Mucosa of stomach (tissue), 1 donor: ENCODE data around the gene ZNF804A.

ENCODE experiments used
- H3K27me3 ChIP-seq: one replicate; pipeline ENCODE4 v1.7.0; 2013; ENCODE audit warnings: mild to moderate bottlenecking, low read length; ENCODE audit not compliant: control insufficient read depth, insufficient read depth
- H3K36me3 ChIP-seq: one replicate; pipeline ENCODE4 v1.7.0; 2013; ENCODE audit warnings: low read length; ENCODE audit not compliant: control insufficient read depth, insufficient read depth
- H3K4me1 ChIP-seq: one replicate; pipeline ENCODE4 v1.7.0; 2013; ENCODE audit warnings: mild to moderate bottlenecking, low read length; ENCODE audit not compliant: control insufficient read depth, insufficient read depth
- H3K4me3 ChIP-seq: one replicate; pipeline ENCODE4 v1.7.0; 2013; ENCODE audit warnings: low read length
- H3K9ac ChIP-seq: one replicate; pipeline ENCODE4 v1.7.0; 2013; ENCODE audit warnings: mild to moderate bottlenecking, low read length, moderate library complexity
- H3K9me3 ChIP-seq: one replicate; pipeline ENCODE4 v1.7.0; 2013; ENCODE audit warnings: mild to moderate bottlenecking, low read length, moderate library complexity; ENCODE audit not compliant: control insufficient read depth
- donor health status: Pancreatic carcinoma.

ZNF804A gene

DNA sequence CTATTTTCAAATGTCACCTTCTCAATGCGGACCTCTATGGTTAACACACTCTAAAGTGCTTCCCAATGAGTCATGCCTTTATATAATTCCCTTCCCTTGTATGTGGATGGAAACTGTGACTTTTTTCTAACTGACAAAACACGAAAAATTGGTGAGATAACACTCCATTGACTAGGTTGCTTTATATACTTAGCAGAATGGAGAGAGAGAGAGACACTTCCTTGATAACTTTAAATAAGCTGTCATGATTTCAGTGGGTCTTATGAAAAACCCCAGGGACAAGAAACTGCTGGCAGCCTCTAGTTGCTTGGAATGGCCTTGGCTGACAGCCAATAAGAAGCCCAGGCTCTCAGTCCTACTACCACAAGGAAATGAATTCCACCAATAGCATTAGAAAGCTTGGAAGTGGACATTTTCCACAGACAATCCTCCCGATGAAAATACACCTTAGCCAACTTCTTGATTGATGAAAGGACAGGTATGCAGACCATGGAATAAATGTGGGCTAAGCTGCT is 322.2 kb downstream of the ZNF804A start:
- Histone ChIP-seq H3K4me3 (no peak overlapping the region), H3K9me3 (no peaks in the 10 kb centered on the region), H3K36me3 (no peaks in the 10 kb centered on the region), H3K9ac (no peak overlapping the region), H3K27me3 (no peaks in the 10 kb centered on the region), H3K4me1 (no peaks in the 10 kb centered on the region)

- Histone ChIP-seq H3K36me3 (no peaks in the 10 kb centered on the region), H3K4me3 (no peak overlapping the region), H3K4me1 (no peaks in the 10 kb centered on the region), H3K27me3 (no peaks in the 10 kb centered on the region), H3K9ac (no peak overlapping the region), H3K9me3 (no peaks in the 10 kb centered on the region)
Observed at GRCh38 chr2:184921676-184922075, 323.3 kb downstream of the ZNF804A start.

- Histone ChIP-seq H3K9me3 (no peaks in the 10 kb centered on the region), H3K4me1 (no peaks in the 10 kb centered on the region), H3K4me3 (no peak overlapping the region), H3K36me3 (no peaks in the 10 kb centered on the region), H3K9ac (no peak overlapping the region), H3K27me3 (no peaks in the 10 kb centered on the region)
Observed at GRCh38 chr2:184923751-184924150, 325.4 kb downstream of the ZNF804A start.

DNA sequence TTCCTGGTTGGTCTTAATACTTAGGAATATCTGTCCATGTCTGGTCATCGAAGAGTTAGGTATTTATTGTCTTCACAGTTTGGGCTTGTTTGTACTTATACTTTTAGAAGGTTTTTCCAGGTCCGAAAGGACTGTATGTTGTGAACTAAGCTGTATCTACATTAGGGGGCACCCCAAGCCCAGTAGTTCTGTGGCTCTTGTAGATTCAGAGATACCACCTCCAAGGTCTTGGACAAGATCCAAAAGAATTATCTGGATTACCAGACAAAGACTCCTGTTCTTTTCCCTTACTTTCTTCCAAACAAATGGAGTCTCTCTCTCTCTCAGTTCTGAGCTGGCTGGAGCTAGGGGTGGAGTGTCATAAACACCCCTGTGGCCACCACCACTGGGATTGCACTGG is 328.7 kb downstream of the ZNF804A start:
- Histone ChIP-seq H3K4me1 (no peaks in the 10 kb centered on the region), H3K9me3 (no peaks in the 10 kb centered on the region), H3K36me3 (no peaks in the 10 kb centered on the region)

GRCh38 chr2:184936761-184937160 is 338.4 kb downstream of the ZNF804A start:
- no peak overlapping the region for H3K9ac ChIP-seq
- no peak overlapping the region for H3K4me3 ChIP-seq
- no peaks in the 10 kb centered on the region for H3K9me3 ChIP-seq
- no peaks in the 10 kb centered on the region for H3K36me3 ChIP-seq
- H3K27me3 ChIP-seq, result no peaks in the 10 kb centered on the region
- H3K4me1 ChIP-seq, result no peaks in the 10 kb centered on the region

More for the DNA sequence above, 328.7 kb downstream of the ZNF804A start:
- Histone ChIP-seq H3K4me3 (no peak overlapping the region), H3K27me3 (no peaks in the 10 kb centered on the region), H3K9ac (no peak overlapping the region)

- H3K27me3 ChIP-seq, result no peaks in the 10 kb centered on the region
- H3K9me3 ChIP-seq, result no peaks in the 10 kb centered on the region
- no peaks in the 10 kb centered on the region for H3K36me3 ChIP-seq
- H3K9ac ChIP-seq, result no peak overlapping the region
- no peaks in the 10 kb centered on the region for H3K4me1 ChIP-seq
- no peak overlapping the region for H3K4me3 ChIP-seq
Observed at GRCh38 chr2:184938221-184938985, 340.1 kb downstream of the ZNF804A start.

DNA sequence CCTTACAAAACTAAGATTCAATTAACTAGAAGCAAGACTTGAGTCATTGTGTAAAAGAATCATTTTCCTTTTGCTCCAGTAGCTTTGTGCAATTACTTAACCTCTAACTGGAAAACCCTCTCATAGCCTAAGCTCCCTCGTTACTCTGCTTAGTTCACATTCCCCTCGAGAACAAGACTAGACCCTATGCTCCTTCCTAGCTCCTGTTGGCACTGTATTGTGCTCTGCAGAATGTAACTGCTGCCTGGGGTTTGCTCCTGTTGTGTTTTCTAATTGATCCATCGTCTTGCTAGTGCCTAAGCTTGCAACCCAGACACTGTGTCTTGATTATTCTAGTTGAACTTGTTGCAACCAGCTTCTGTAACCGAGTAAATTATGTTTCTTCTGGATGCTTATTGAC is 347.0 kb downstream of the ZNF804A start:
- Histone ChIP-seq H3K4me3 (no peak overlapping the region), H3K9ac (no peak overlapping the region), H3K4me1 (no peaks in the 10 kb centered on the region), H3K36me3 (no peaks in the 10 kb centered on the region), H3K27me3 (no peaks in the 10 kb centered on the region), H3K9me3 (no peaks in the 10 kb centered on the region)

- no peak overlapping the region for H3K4me3 ChIP-seq
- no peaks in the 10 kb centered on the region for H3K27me3 ChIP-seq
- H3K4me1 ChIP-seq, result no peaks in the 10 kb centered on the region
- H3K9ac ChIP-seq, result no peak overlapping the region
- H3K9me3 ChIP-seq, result no peaks in the 10 kb centered on the region
- no peaks in the 10 kb centered on the region for H3K36me3 ChIP-seq
Observed at GRCh38 chr2:184945824-184946223, 347.5 kb downstream of the ZNF804A start.

- Histone ChIP-seq H3K36me3 (no peaks in the 10 kb centered on the region), H3K4me3 (no peak overlapping the region), H3K4me1 (no peaks in the 10 kb centered on the region), H3K27me3 (no peaks in the 10 kb centered on the region), H3K9ac (no peak overlapping the region), H3K9me3 (no peaks in the 10 kb centered on the region)
Observed at GRCh38 chr2:184956856-184957255, 358.5 kb downstream of the ZNF804A start.

DNA sequence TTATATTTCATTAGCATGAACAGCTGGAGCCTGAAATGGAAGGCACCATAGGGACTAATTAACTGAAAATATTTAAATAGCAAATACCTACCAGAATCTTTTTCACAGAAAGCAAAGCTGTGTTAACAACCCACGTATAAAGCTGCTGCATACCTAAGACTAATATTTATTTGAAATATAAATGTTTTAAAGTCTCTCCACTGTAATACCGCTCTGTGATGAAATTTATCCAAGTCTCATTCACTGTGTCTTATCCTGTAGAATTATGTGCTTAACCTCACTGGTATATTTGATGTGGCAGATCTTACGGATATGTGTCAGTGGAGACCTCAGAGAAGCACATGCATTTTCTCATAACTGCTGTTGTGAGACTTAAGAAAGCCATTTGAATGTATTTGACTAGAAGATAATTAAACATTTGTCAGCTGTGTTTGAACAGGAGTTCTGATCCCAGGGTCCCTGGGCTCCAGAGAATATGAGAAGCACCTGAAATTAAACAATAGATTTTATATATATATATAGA is 373.3 kb downstream of the ZNF804A start:
- H3K4me3 ChIP-seq, result no peak overlapping the region
- no peaks in the 10 kb centered on the region for H3K4me1 ChIP-seq
- no peak overlapping the region for H3K9ac ChIP-seq
- H3K27me3 ChIP-seq, result no peaks in the 10 kb centered on the region
- H3K9me3 ChIP-seq, result no peaks in the 10 kb centered on the region
- no peaks in the 10 kb centered on the region for H3K36me3 ChIP-seq
